COLO668 (cell line): Measurements from ENCODE around the gene PDE1C.
"Not testable (repeated sequence)": the region's sequence is repeated elsewhere in the genome, so short reads cannot be mapped to it uniquely, and the experiment has no call there.

Source experiments
- DNase-seq: peaks from one replicate; lab custom pipeline; 2025; ENCODE audit not compliant: unreplicated experiment; lab: John Stamatoyannopoulos, UW

The PDE1C gene

GRCh38 chr7:32045228-32045627 lies 25.0 kb downstream of the PDE1C start:
- DNase-seq = no peak

DNA sequence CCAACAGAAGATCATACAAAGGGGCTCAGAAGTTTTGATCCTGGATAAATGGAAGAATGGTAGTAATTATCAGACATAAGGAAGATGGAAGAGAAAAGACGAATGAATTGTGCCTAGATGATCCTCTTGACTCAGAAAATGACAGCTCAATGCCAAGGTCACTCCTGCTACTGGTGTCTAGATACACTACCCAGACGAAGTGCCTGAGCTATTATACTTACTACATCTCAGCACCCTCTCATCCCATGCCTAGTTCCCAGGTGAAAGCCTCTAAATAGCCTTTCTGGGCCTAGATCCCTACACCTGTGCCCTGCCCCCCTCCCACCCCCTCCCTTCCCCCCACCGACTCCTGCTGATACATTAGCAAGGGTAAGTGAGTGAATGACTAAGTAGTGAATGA lies 25.5 kb downstream of the PDE1C start:
- DNase-seq = no peak

DNA sequence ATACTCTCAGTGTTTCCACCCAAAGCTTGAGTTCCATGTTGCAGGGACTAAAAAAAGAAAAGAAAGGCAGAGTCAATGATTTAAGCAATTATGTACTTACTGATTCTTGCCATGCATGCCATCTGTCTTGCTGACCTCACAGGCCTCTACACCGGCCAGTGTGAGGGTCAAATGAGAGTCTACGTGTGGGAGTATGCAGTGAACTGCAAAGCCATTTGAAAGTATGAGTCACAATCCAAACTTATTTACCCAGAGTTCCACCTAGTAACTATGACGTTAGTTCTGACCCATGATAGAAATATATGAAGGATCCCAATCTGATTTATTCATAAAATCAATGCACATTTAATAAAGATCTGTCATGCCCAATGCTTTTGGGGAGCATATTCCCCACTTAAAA lies 26.5 kb downstream of the PDE1C start:
- no peak for DNase-seq

DNA sequence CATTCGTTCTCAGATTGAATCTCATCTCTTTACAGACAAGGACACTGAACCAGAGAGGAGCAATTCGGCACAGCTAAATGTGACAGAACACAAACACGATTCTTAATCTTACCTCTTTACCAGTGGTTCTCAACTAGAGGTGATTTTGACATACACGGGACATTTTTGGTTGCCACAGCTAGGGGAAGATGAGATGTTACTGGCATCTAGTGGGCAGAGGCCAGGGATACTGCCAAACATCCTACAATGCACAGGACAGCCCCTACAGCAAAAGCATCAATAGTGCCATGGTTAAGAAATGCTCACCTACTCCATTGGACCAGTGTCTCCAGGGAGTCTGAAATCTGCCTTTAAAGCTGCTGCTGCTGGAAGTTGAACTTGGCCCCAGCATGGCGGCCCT lies 27.3 kb downstream of the PDE1C start:
- no peak for DNase-seq

- DNase-seq = no peak
Measured at GRCh38 chr7:32039000-32039756, 31.0 kb downstream of the PDE1C start.

DNA sequence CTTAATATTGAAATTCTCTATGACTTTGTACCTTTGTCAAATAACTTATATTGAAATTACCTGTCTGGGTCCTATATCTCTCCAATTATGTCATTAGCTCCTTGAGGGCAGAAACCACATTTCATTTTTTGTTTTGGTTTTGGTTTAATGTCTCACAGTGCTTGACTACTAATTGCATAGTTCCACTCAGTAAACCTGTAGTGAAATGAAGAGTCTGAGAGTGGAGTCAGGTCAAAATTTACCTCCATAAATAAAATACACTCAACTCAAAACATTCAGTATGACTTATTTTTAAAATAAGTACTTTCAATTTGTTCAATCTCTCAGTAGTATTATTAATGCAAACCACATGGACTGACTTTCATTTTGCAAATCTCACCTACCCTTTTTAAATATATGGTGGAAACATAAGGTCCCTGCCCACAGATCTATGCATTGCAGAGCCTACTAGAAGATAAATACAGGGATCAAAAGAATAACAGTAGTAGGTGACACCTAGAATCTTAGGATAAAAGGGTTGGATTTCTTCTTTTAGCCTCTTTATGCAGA lies 32.5 kb downstream of the PDE1C start:
- DNase-seq = no peak

DNA sequence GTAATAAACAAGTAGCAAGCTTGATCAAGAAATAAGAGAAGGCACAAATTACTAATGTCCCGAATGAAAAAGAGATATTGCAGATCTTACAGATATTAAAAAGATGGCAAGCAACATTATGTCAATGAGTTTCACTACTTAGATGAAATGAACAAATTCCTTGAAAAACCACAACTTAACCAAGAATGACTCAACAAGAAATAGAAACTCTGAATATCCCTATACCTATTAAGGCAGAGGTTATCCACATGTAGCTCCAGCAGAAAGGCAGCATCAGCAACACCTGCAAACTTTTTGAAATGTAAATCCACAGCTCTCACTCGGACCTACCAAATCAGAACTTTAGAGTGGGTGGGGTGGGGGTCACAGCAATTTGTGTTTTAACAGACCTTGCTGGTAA lies 33.6 kb downstream of the PDE1C start:
- DNase-seq = no peak

DNA sequence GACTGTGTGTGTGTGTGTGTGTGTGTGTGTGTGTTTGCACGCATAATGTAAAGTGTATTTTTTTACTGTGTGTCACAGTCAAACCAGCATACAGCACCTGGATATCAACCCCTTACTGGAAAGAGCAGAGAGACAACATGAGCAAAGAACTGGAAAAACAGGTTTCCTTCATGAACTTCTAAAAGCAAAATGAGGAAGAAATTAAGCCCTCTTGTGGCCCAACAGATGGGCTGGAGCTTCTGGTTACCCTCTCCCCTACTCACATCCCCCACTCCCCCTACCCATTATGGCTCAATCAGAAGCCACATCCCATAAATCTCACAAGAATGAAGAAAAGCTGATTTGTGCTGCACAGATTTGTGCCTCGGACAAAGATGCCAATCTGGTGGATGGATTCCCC lies 36.2 kb downstream of the PDE1C start:
- no peak for DNase-seq

DNA sequence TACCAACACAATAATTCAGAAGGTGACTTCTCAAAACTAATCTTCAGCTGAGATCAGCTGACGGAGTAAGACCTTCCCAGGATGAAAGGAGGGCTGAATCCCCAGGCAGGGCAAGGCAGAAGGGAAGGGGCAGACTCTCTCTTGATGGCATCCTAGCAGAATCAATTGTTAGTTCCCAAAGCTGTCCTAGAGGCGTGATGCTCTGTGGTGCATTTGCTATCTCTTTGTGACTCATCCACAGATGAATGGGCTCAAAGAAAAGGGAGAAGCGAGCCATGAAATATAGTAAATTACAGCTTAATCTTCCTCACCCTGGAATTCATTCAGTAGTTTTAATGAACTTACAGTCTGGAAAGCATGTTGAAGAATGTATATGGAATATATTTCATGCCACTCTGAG lies 37.2 kb downstream of the PDE1C start:
- DNase-seq = no peak

GRCh38 chr7:32032211-32032610 lies 38.0 kb downstream of the PDE1C start:
- no peak for DNase-seq

DNA sequence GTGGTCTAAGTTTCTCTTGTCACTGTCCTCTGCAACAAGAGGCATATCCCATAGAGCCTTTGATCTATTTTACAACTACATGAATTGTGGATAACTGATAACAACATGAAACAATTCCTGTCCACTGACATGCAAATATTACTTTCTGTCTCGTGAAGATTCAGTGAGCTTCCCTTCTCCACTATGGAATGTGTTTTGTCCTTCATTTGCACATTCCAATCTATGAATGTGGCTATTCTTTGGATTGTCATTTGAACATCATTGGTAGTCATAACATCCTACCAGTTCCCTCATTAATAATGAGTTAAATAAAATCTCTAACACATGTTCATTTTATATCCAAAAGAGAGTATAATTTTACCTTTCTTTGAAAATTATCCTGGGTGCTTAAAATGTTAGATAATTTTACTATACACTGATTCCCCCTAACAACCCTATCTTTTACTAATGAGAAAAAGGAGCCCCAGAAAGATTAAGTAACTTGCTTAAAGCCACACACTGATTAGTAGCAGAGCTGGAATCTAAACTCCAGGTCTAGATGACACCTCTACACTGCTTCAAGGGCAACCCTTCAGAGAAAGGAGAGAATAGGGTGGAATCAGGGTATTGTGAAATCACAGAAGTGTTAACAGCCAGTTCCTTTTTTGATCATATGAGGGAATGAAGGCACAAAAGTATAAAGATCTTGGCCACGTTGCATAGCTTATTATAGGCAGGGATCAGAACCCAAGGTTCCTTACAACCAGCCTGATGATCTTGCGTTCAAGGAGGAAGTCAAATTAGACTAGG lies 39.1 kb downstream of the PDE1C start:
- no peak for DNase-seq

DNA sequence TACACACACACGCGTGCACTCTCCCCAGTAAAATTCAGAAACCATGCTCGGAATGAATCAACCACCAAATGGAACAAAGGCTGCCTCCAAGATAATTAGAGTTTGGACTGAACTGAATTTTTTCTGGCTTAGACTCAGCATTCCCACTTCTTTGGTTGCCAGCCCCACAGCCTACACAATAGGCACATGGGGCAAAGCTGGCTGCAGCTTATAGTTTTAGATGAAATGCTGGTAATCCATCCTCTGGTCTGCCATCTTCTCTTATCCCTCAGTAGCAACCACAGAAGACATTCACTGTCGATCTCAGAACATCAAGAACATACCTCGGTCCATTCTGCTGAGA lies 44.2 kb downstream of the PDE1C start:
- no peak for DNase-seq

GRCh38 chr7:32025381-32026082 lies 44.7 kb downstream of the PDE1C start:
- no peak for DNase-seq

- DNase-seq = no peak
Measured at GRCh38 chr7:32023376-32023775, 46.8 kb downstream of the PDE1C start.

- DNase-seq = no peak
Measured at GRCh38 chr7:32022966-32023365, 47.2 kb downstream of the PDE1C start.

GRCh38 chr7:32020551-32021159 lies 49.6 kb downstream of the PDE1C start:
- DNase-seq = no peak

GRCh38 chr7:32018845-32019578 lies 51.2 kb downstream of the PDE1C start:
- DNase-seq = no peak

DNA sequence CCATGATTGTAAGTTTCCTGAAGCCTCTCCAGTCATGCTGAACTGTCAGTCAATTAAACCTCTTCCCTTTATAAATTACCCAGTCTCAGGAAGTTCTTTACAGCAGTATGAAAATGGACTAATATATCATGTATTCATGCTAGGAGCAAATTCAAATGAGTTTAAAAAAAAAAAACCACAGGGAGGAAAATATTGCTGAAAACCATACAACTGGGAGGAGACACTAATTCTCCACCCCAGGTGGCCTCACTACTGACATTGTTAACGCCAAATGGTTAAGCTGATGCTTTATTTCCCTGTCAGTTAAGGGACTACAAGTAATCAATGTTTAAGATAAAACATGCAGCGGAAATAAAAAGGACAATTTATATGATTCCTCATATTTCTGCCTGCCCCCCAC lies 55.1 kb downstream of the PDE1C start:
- DNase-seq = no peak

DNA sequence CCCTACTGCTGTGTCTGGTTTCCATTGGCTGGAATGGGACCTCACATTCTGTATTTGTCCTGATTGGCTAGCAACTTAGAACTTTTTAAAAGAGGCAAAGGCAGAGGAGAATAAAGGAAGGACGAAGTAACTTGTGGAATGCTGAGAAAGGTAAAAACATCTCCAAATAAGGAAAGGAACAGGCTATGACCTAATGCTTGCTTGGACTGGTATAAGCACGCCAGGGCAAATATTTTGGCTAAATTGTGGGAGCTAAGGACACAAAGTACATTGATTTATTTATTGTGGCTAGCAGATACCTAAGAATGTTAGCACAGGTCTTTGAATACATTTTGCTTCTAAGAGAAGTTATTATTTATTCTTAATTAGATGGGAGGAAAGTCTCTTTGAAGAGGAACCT lies 56.7 kb downstream of the PDE1C start:
- DNase-seq = not testable (repeated sequence)

DNA sequence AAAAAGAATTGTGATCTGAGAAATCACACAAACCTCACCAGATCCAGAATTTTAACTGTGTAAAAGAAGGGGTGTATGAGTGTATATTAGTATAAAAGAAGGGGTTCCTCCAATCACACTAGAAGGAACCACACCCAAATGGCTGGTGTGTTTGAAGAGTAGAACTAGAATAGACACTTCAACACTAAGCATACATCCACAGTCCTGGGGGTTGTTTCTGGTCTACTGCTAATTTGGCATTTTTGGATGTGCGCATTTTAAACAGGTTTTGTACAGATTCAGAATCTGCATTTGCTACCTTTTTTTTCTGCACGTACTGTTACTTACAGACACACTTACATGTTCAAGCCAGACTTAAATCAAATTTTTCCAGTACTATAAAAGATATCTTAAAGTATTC lies 64.6 kb downstream of the PDE1C start:
- DNase-seq = no peak

- DNase-seq = no peak
Measured at GRCh38 chr7:32001948-32002347, 68.3 kb downstream of the PDE1C start.
